Measurements from ENCODE around the gene RADIL. TPM values are rescaled to one million over a fixed set of nuclear protein-coding genes. Genes with fewer than 3 reads are reported as not detected.

Gene RADIL
- total RNA-seq, 3 donors from 2014 or later: 0.35 to 7.4 (median 1.1) TPM

GRCh38 chr7:4787947-4788626 lies 95.4 kb downstream of the RADIL start:
- H3K36me3 ChIP-seq (ENCODE audit: low read depth): no peaks in the 10 kb centered on the region
- H3K4me3 ChIP-seq: no peak overlapping the region
- intact Hi-C loops (cut with DNase I, micrococcal nuclease): no loop called here
- H3K4me1 ChIP-seq (ENCODE audit: low read depth): no peaks in the 10 kb centered on the region
- H3K9me3 ChIP-seq: no peaks in the 10 kb centered on the region
- TF ChIP-seq CTCF (IDR thresholded peaks at IDR 0.05): no peak
- ATAC-seq: no peak
- no peak for DNase-seq

- intact Hi-C loops (cut with DNase I, micrococcal nuclease): no loop called here
- no peak for TF ChIP-seq CTCF (IDR thresholded peaks at IDR 0.05)
- H3K36me3 ChIP-seq (ENCODE audit: low read depth): no peaks in the 10 kb centered on the region
- no peaks in the 10 kb centered on the region for H3K4me1 ChIP-seq (ENCODE audit: low read depth)
- ATAC-seq (no peak), DNase-seq (no peak)
- H3K9me3 ChIP-seq: no peaks in the 10 kb centered on the region
- H3K4me3 ChIP-seq: no peak overlapping the region
Measured at GRCh38 chr7:4787541-4787940, 96.0 kb downstream of the RADIL start.

GRCh38 chr7:4786015-4786414 lies 97.5 kb downstream of the RADIL start:
- ATAC-seq: no peak
- H3K36me3 ChIP-seq (ENCODE audit: low read depth): no peaks in the 10 kb centered on the region
- no peak for TF ChIP-seq CTCF (IDR thresholded peaks at IDR 0.05)
- no peak for DNase-seq
- H3K9me3 ChIP-seq: no peaks in the 10 kb centered on the region
- H3K4me3 ChIP-seq: no peak overlapping the region
- intact Hi-C loops (cut with DNase I, micrococcal nuclease): no loop called here
- no peaks in the 10 kb centered on the region for H3K4me1 ChIP-seq (ENCODE audit: low read depth)

- H3K4me1 ChIP-seq (ENCODE audit: low read depth): no peaks in the 10 kb centered on the region
- no peak for DNase-seq
- ATAC-seq: no peak
- intact Hi-C loops (cut with DNase I, micrococcal nuclease): no loop called here
- no peaks in the 10 kb centered on the region for H3K36me3 ChIP-seq (ENCODE audit: low read depth)
- H3K4me3 ChIP-seq: no peak overlapping the region
- no peak for TF ChIP-seq CTCF (IDR thresholded peaks at IDR 0.05)
- no peaks in the 10 kb centered on the region for H3K9me3 ChIP-seq
Measured at GRCh38 chr7:4785371-4785770, 98.1 kb downstream of the RADIL start.

- intact Hi-C loops (cut with DNase I, micrococcal nuclease): no loop called here
- no peak for TF ChIP-seq CTCF (IDR thresholded peaks at IDR 0.05)
- H3K36me3 ChIP-seq (ENCODE audit: low read depth): no peaks in the 10 kb centered on the region
- H3K9me3 ChIP-seq: no peaks in the 10 kb centered on the region
- DNase-seq: no peak
- no peaks in the 10 kb centered on the region for H3K4me1 ChIP-seq (ENCODE audit: low read depth)
- no peak for ATAC-seq
- H3K4me3 ChIP-seq: no peak overlapping the region
Measured at GRCh38 chr7:4784799-4785198, 98.7 kb downstream of the RADIL start.
